ENCODE results near the gene FER.

- TF ChIP-seq CTCF (IDR thresholded peaks at IDR 0.05; ENCODE audit: insufficient read depth, low read length) (no peak), POLR2AphosphoS5 (IDR thresholded peaks at IDR 0.05; ENCODE audit: low read depth) (no peak)
Measured at GRCh38 chr5:109080481-109080880, 332.8 kb downstream of the FER start.

Measured in HL-60 (cell line).